GM21529 (cell line): ENCODE data around the gene SVIL.
"Not testable (repeated sequence)": the region's sequence is repeated elsewhere in the genome, so short reads cannot be mapped to it uniquely, and the experiment has no call there.

Experiments
- ATAC-seq: cut with Tn5 transposase; IDR thresholded peaks from one replicate; pipeline ENCODE4 v1.9.1; 2021; ENCODE audit not compliant: unreplicated experiment

The SVIL gene

DNA sequence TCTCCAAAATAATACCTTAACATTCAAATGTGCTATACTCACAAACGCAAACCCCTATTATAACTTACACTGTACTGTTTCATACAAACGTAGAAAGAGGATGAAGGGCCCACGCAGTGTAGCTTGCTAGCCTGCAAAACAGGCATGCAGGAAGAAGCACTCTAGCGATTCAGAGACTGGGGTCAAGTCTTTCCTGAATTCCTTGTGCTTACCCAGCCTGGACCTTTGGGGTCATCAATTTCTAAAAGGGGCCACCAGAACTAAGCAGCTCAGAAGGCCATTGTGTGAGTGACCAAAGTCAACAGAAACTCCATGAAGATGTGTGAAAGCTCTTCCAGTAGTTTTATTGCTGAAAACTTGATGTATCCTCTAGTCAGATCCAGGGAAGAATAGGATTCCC lies 111.9 kb downstream of the SVIL start:
- ATAC-seq: no peak

DNA sequence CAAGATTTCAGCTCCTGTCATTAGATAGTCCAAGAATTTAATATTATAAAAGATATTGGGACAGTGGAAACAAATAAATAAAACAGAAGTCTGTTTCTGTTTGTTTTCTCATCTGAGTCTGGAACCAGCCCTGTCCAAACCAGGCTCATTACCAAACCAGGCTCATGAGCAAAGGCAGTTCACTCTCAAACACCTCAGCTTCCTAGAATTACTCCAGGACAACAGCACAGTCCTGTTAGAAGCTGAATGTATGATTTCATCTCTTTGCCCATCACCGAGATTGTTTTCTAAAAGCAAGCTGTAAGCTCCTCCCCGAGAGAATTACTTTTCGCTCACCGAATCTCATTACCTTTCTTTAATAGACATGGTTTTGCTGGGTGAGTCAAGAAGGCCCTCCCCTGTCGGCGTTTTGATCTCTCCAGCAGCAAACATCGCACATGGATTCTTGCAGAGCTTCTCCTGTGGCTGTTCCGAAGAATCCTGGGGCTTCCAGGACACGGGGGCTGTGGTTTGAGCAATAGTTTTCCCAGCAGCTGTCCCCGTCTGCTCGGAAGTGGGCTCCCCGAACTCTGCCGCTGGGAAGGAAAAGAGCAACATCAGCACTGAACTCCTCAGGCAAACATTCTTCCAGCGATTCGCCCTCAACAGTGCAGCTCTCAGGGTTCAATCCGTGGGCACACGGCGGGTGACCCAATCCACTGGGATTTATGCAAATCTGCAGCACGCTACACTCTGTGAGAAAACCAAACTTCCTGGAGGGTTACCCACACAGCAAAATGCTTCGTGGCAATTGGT lies 112.5 kb downstream of the SVIL start:
- ATAC-seq: no peak

DNA sequence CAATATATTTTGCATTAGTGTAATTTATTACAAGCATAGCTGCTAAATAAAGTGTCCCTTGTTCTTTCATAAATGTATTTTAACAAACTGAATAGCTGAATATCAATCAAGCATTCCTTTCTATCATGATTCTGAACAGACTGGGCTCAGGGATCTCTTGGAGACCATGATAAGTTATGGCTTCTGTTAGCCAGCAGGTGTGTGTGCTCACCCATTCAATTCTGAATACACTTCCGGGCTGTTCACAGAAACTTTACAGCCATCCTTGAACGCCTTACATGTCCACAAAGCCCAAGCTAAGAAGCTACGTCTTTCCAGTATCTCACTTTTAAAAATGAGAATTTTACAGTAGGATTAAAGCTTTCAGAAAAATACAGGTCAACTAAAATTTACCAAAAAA lies 115.1 kb downstream of the SVIL start:
- ATAC-seq: no peak

DNA sequence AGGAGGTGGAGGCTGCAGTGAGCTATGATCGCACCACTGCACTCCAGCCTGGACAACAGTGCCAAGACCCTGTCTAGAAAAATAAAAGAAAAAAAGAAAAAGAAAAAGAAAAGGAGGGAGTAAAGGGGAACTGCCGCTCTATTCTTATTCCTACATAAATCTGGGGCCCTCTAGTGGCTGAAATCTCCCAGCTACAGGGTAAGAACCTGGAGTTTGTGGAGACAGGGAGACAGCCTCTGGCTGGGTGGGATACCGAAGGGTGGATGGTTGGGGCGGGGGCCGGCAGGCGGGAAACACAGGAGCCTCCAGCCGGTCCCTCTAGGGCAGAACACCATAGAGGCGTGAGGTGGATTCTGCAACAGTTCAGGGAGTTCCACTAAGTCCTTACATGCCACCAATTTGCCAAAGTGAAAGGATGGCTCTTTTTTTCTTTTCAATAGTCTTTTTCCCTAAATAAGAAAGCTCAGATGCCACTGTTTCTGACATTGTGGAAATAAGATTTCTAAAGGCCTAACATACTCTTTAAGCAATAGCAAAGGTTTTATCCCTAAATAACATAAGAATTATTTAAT lies 117.3 kb downstream of the SVIL start:
- ATAC-seq: no peak

DNA sequence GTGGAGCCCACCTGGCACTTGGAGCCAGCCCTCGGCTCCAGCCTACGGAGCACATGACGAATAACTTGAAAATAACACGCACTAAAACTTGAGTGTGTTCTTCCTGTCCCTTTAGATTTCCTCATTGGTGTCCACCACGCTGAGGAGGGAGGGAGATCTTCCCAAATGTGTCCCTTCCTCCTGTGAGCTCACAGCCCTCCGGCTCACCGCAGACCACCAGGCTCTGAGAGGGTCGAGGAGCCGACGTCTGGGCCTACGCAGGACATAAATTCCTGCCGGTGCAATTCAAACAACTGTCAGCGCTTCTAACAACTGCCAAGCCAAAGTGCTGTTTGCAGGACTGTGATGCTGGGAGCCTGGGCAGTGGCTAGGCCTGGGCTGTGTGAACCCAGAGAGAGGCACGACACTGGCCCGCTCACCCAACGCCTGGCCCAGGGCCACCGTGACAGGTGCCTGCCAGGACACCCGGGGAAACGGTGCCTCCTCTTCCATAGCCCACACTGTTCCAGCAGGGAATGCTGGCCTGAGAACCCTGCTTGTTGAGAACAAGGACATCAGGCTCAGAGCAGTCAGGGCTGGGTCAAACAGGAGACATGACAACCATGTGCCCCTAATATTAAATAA lies 118.3 kb downstream of the SVIL start:
- not testable (repeated sequence) for ATAC-seq

DNA sequence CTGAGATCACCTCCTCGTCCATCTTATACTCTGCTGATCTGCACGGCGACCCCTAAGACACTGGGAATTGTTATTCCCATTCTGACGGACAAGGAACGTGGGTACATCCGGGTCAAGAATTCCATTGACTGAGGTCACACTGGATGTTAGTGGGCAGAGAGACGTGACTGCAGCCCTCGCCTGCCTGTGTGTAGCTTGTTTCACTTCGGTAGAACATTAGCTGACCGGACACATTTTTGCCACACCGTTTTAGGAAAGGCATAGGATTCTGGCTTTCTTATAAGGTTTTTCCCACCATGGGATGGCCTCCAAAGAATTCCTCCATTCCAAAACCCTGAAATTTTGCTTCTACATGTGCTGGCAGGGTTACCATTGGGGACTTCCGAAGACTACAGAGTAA lies 118.9 kb downstream of the SVIL start:
- not testable (repeated sequence) for ATAC-seq

DNA sequence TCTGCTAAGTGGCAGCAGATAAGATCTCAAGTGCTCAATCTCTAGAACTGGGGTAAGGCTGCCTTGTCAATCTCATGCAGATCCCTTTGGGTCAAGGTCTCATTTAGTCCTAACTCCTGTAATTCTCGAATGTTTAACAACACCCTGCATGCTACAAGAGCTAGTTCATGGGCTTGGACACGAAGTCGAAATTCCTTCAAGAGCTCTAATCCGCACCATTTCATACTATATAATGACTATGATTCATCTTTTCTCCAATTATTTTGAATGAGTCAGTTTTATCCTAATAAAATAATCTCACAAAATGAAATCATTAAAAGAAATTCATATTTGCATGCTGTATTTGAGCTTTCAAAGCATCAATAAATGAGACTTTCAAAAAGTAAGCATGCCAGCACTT lies 119.7 kb downstream of the SVIL start:
- not testable (repeated sequence) for ATAC-seq

DNA sequence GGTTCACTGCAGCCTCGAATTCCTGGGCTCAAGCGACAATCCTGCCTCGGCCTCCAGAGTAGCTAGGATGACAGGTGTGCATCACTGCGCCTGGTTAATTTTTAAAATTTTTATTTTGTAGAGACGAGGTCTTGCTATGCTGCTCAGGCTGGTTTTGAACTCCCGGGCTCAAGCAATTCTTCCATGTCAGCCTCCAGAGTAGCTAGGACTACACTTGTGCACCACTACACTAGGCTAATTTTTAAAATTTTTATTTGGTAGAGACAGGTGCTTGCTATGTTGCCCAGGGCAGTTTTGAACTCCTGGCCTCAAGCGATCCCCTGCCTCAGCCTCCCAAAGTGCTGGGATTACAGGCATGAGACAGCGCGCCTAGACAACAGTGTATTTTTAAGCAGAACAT lies 120.5 kb downstream of the SVIL start:
- no peak for ATAC-seq

DNA sequence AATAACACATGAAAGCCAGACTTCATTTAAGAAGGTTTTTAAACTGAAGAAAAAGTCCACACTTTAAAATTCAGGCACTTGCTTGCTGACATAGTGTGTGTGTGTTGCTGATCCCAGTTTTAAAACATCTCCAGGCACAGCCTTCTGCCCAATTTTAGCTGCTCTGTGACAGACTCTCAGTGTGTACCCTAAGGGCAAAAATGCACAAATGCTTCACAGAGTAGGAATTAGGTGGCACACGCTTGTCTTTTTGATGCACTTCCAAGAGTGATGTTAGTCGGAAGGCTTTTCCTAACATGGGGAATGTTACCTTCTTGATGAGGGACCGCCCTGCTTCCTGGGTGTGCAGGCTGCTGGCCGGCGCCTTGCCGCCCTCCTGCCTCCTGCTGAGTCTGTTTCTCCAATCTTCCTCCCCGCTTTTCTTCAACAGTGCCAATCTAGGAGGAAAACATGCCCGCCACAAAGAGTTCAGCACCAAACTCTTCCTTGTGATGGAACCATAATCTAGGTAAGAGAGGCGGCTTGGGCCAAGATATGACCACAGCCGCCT lies 122.3 kb downstream of the SVIL start:
- ATAC-seq: no peak

DNA sequence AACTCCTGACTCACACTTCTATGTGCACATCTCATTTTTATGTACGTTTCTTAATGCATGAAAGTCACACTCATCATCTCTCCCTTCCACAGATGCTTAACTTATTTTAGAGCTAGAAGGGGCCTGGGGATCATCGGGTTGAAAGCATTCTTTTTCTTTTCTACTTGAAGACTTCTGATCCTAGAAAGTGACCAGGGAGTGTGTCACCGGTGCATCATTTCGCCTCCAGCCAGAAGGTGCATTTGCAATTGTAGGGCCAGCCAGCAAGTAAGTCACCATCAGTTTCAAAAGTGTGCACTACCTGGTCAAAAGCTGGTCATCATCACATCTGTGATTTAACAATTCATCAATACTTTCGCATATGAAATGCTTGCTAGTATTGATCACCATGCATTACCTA lies 123.0 kb downstream of the SVIL start:
- not testable (repeated sequence) for ATAC-seq

DNA sequence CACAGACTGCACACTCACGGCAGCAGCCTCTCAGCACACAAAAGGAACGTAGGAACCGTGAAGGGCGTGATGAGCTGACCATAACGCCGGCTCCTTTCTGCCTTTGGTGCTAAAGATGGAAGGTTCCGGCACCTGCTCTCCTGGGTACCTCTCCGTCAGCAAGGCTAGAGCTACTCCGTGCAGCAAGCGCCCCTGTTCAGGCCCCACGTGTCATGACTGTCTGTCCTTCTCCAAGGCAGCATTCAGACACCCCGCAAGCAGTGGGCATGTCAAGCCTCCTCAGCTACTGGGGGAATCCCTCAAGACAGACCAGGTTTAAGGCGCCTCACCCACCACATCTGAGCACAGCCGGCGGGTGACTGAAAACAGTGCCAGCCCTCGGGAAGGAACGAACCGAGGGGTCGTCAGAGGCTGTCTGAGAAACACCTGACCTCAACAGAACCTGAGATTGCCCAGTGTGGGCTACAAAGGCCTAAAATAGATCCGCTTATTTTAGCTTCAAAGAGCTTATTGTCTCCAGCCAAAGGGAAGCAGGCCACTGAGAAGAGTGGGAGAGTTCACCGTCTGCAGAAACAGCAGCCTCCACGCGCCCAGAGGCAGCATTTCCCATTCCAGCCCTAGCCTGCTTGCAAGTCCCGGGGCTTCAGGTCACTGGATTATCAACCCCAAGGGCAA lies 124.2 kb downstream of the SVIL start:
- ATAC-seq: not testable (repeated sequence)

DNA sequence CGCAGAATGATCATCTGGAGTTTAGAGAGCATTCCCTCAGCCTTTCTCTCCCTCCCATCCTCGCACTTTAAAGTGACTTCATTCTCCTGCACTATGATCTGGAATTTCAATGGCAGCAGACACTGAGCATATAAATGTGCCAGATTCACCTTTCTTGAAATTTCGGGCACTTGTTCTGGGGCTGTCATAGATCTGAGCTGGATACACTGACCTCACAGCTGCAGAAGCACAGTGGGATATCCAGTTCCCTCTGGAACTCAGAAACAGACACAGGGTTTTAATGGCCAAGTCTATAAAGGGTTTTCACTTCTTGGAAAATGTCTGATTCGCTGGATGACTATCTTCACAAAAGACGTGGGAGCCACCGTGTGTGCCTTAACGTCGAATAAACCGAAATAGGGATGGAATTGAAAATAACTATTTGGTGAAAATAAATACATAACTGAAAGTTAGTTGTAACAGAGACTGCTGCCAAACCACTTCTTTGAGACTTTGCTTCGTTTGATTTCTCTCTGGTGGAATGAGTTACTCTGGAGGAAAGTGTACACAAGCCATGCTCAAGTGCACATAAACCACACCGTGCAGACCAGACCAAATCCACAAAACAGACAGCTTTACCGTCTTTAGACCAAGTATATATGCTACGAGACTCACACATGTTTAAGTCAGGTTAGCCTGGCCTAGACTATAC lies 126.1 kb downstream of the SVIL start:
- ATAC-seq: no peak

DNA sequence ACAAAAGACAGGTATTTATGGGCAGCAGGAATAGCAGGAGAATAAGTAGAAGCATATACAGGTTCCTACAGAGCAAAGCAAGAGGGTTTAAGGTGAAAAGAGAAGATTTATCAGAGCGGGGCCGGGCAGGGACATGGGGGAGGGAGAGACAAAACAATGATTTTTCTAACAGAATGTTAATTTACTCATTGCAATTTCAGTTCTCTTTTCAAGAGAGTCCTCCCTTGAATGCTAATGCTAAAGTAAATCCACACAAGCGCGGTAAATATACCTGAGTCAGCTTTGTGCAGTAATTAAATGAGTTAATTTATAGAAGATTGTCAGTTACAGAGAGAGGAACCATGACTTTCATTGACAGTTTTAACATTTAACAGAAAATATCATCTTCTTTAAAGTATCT lies 127.0 kb downstream of the SVIL start:
- ATAC-seq: not testable (repeated sequence)

DNA sequence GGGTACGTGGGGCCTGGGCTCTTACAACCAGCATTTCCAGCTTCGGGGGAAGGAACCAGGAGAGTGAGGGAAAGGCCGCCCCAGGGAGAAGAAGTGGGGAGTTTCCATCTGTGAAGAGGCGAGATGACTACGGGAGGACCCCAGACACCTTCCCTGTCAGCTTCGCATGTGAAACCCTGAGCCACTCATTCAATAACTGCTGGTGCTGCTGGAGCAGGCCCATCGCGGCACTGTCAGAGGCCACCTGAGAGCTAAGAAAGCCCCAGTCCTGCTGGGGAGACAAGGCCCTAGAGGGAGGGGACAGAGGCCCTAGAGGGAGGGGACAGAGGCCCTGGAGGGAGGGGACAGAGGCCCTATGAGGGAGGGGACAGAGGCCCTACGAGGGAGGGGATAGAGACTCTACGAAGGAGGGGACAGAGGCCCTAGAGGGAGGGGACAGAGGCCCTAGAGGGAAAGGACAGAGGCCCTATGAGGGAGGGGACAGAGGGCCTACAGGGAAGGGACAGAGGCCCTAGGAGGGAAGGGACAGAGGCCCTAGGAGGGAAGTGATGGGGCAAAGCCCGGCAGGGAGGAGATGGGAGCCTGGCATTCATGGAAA lies 128.3 kb downstream of the SVIL start:
- ATAC-seq: not testable (repeated sequence)

DNA sequence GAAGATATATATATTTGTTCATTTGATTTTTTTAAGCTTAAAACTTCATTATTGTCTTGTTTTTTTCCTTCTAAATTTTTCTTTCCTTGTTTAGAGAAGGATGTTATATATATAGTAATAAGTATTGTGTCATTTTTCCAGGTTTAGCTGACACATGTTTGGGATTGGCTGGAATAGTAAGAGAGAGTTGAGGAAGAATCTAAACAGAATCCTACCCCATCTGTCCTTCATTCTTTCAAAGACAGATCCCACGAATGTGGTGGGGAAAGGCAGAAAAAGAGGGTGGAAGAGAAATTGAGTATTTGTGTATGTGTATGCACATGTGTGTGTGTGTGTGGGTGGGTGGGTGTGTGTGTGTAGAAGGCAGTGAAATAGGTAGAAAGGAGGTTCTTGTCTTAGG lies 132.4 kb downstream of the SVIL start:
- ATAC-seq: no peak

DNA sequence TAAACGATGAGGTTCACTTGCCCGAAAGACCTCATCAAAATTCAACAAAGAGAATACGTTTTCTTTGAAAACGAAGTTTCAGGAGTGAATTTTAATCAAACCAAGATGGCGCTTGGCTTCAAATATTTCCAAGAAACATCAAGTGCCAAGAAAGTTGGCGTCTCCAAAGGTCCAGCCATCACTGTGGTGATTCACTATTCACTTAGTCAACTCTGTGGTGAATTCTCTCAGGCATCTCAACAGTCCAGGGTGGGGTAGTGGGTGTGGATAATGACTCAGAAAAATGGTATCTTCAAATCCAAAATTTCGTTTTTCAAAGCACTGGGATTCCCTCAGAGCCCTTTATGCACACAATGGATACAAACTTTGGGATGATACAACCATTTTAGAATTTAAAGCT lies 133.1 kb downstream of the SVIL start:
- no peak for ATAC-seq

DNA sequence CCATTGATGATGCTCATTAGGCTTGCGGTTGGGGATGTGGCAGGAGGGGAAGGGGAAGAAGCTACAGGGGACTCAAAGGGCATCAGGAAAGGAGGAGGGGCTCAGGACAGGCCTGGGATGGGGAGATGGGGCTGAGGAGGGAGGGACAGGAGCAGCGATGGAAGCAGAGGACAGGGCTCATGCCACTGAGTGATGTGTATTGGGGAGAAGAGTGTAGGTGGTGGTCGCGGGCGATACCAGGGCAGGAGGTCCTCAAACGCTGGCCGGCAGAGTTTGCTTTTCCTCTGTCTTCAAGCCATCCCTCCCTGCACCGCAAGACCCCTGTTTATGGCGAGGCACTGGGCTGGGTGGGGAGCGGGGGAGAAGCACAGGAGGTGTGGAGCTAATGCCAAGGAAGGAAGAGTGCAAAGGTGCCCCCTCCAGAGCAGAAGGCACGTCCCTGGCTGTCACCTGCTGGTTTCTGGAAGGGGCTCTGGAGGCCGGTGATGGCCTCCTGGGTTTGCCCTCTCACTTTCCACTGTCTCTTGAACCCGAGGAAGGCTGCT lies 134.7 kb downstream of the SVIL start:
- no peak for ATAC-seq

DNA sequence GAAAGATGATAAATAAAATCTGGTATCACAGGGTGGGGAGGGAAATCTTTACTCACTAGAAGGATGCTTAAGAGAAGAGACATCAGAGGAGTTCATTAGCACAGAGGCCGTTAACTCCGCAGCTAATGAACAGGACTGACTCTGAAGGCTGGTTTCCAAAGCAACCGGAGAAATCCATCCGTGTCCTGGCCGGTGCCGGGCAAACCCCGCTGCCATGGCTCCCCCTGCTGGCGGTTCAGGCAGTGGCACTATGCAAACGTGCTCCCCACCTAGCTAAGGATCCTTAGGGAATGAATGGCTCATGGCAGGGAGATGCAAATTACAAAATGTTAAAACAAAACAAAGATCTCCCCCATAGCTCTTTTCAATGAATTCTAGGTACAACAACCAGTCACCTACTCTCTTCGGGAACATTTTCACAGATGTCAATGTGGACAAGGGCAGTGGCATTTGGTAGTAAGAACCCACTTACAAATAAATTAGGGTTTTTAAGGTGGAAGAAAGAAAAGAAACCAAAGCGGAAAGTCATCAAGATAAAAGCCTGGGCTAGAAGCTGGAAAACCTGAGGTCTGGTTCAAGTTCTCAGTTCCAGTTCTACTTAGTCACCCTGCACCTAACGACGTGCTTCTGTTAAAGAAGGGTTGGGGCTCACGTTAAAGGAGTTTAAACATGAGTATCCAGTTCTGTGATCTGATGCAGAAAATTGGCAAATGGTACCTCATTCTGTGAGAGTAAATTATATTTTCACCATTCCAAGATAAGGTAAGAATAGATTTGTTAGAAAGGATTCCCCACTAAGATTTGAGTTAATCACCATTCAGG lies 138.2 kb downstream of the SVIL start:
- ATAC-seq: peak; percentile 64

DNA sequence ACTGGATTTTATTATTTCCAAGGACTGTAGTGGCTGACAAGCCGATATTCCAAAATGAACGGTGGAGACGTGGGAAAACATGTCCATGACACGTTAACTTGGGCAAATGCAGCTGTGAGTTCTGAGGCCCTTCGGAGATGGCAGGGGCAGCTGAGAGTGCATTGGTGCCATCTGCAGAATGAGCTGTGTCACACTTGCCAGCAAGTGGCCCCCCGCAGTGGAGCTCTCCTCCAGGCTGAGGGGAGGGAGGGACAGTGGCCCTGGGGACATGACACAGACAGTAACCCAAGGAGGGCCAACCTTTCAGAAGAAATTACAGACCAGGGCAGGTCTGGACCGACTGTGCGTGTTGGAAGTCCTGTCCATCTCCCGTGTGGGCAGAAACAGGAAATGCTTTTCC lies 139.4 kb downstream of the SVIL start:
- ATAC-seq: no peak
